Adipocyte (in vitro differentiated cells): ENCODE measurements around the gene GNL1.

ENCODE experiments used
- DNase-seq: peaks from one replicate; pipeline ENCODE4 v3.0.0-alpha.2; 2015; ENCODE audit warnings: low read depth
- H3K27me3 ChIP-seq: replicated peaks from 2 replicates; pipeline ENCODE4 v1.7.0; 2013; ENCODE audit warnings: mild to moderate bottlenecking, low read length, moderate library complexity; ENCODE audit not compliant: control insufficient read depth, insufficient read depth
- H3K36me3 ChIP-seq: 2 replicates; pipeline ENCODE4 v1.7.0; 2013; ENCODE audit warnings: low read length, mild to moderate bottlenecking, moderate library complexity; ENCODE audit not compliant: control insufficient read depth, insufficient read depth, severe bottlenecking
- H3K4me1 ChIP-seq: 2 replicates; pipeline ENCODE4 v1.7.0; 2013; ENCODE audit warnings: mild to moderate bottlenecking, low read length, moderate library complexity; ENCODE audit not compliant: control insufficient read depth, insufficient read depth
- H3K4me3 ChIP-seq: 2 replicates; pipeline ENCODE4 v1.7.0; 2013; ENCODE audit warnings: mild to moderate bottlenecking, low read length, moderate library complexity
- H3K9ac ChIP-seq: 2 replicates; pipeline ENCODE4 v1.7.0; 2013; ENCODE audit warnings: mild to moderate bottlenecking, low read length, moderate library complexity
- H3K9me3 ChIP-seq: 2 replicates; pipeline ENCODE4 v1.7.0; 2013; ENCODE audit warnings: mild to moderate bottlenecking, low read length, moderate library complexity; ENCODE audit not compliant: control insufficient read depth

Gene GNL1

DNA sequence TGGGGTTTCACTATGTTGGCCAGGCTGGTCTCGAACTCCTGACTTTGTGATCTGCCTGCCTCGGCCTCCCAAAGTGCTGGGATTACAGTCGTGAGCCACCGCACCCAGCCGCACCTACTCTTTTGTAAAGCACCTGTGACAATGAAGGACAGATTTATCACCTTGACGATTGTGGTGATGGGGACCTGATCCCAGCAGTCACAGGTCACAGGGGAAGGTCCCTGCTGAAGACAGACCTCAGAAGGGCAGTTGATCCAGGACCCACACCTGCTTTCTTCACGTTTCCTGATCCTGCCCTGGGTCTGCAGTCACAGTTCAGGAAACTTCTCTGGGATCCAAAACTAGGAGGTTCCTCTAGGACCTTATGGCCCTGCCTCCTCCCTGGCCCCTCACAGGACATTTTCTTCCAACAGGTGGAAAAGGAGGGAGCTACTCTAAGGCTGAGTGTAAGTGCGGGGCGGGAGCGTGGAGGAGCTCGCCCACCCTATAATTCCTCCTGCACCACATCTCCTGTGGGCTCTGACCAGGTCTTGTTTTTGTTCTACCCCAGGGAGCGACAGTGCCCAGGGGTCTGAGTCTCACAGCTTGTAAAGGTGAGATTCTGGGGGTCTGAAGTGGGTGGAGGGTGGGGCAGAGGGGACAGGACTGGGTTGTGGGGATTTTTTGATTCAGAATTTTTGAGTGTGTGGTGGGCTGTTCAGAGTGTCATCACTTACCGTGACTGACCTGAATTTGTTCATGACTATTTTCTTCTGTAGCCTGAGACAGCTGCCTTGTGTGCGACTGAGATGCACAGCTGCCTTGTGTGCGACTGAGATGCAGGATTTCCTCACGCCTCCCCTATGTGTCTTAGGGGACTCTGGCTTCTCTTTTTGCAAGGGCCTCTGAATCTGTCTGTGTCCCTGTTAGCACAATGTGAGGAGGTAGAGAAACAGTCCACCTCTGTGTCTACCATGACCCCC lies 64.0 kb downstream of the GNL1 start:
- Histone ChIP-seq H3K9ac (no peak overlapping the region), H3K4me1 (peaks cover 25% of the 10 kb centered on the region), H3K9me3 (no peaks in the 10 kb centered on the region), H3K27me3 (no peaks in the 10 kb centered on the region), H3K36me3 (peaks cover 35% of the 10 kb centered on the region), H3K4me3 (no peak overlapping the region)
- no peak for DNase-seq
